Suprapubic skin (tissue), 3 donors: ENCODE results near the gene PRKACA.

ENCODE experiments used
- CTCF ChIP-seq, 2 donors: fragments of 200-600 bp in 1 of 2; fragments of 450-650 bp in 1 of 2; sonication (generic) in 1 of 2; IDR thresholded peaks; one replicate each; pipeline ENCODE4 v1.5.1; 2016 to 2019; ENCODE audit warnings: antibody characterized with exemption in 2 of 2, mild to moderate bottlenecking in 1 of 2, moderate library complexity in 1 of 2
- EP300 ChIP-seq: sonication (generic); formaldehyde crosslinking; IDR thresholded peaks from one replicate; pipeline ENCODE4 v1.6.1; 2017; ENCODE audit warnings: antibody characterized with exemption
- POLR2A ChIP-seq, 2 donors: fragments of 450-650 bp; IDR thresholded peaks; one replicate each; pipeline ENCODE4 v1.6.1; 2017; ENCODE audit warnings: antibody characterized with exemption in 2 of 2, mild to moderate bottlenecking in 2 of 2, moderate library complexity in 2 of 2

GRCh38 chr19:14165990-14166830 is 48.6 kb upstream of the PRKACA start:
- no peak for TF ChIP-seq CTCF (IDR thresholded peaks at IDR 0.05)
- no peak for TF ChIP-seq EP300
- TF ChIP-seq POLR2A (IDR thresholded peaks at IDR 0.05), result no peak
